Measurements from ENCODE around the gene PPP1R14D. TPM values are rescaled to one million over a fixed set of nuclear protein-coding genes. Genes with fewer than 3 reads are reported as not detected.

Gene PPP1R14D
- total RNA-seq, 1 donor from 2014 or later, result not detected

GRCh38 chr15:40855706-40856234, 27.3 kb upstream of the PPP1R14D start:
- Histone ChIP-seq H3K4me3 (no peak overlapping the region), H3K27ac (no peak overlapping the region), H3K36me3 (no peaks in the 10 kb centered on the region), H3K79me2 (ENCODE audit: low read depth) (no peaks in the 10 kb centered on the region), H3F3A (ENCODE audit: low read depth) (peaks cover 9% of the 10 kb centered on the region), H2AFZ (replicated peaks) (no peak overlapping the region), H3K9me3 (ENCODE audit: low read depth) (no peaks in the 10 kb centered on the region), H3K27me3 (no peaks in the 10 kb centered on the region), H3K4me2 (no peak overlapping the region), H4K20me1 (ENCODE audit: low read depth) (no peaks in the 10 kb centered on the region), H3K4me1 (no peaks in the 10 kb centered on the region), H3K9ac (no peak overlapping the region)
- Mint-ChIP-seq H3K27ac (no peak overlapping the region), H3K36me3 (no peaks in the 10 kb centered on the region), H3K4me3 (no peak overlapping the region), H3K9me3 (no peaks in the 10 kb centered on the region), H3K4me1 (peaks cover 27% of the 10 kb centered on the region), H3K27me3 (ENCODE audit: insufficient read depth, low read depth) (peaks cover 3% of the 10 kb centered on the region)
- TF ChIP-seq CTCF (IDR thresholded peaks at IDR 0.05) (no peak), EZH2 (IDR thresholded peaks at IDR 0.05) (no peak), EZH2phosphoT487 (IDR thresholded peaks at IDR 0.05) (no peak)
- DNase-seq (ENCODE audit: low spot score), result no peak

- Mint-ChIP-seq H3K9me3 (no peaks in the 10 kb centered on the region), H3K27ac (no peak overlapping the region), H3K36me3 (no peaks in the 10 kb centered on the region), H3K4me3 (no peak overlapping the region), H3K27me3 (ENCODE audit: insufficient read depth, low read depth) (peaks cover 3% of the 10 kb centered on the region), H3K4me1 (peaks cover 26% of the 10 kb centered on the region)
- Histone ChIP-seq H3K4me3 (no peak overlapping the region), H3K4me2 (no peak overlapping the region), H3K9me3 (ENCODE audit: low read depth) (no peaks in the 10 kb centered on the region), H3F3A (ENCODE audit: low read depth) (peaks cover 9% of the 10 kb centered on the region), H3K4me1 (no peaks in the 10 kb centered on the region), H2AFZ (replicated peaks) (no peak overlapping the region), H3K79me2 (ENCODE audit: low read depth) (no peaks in the 10 kb centered on the region), H3K36me3 (no peaks in the 10 kb centered on the region), H4K20me1 (ENCODE audit: low read depth) (no peaks in the 10 kb centered on the region), H3K27me3 (no peaks in the 10 kb centered on the region), H3K27ac (no peak overlapping the region), H3K9ac (no peak overlapping the region)
- DNase-seq (ENCODE audit: low spot score), result no peak
- TF ChIP-seq CTCF (IDR thresholded peaks at IDR 0.05), result no peak
- TF ChIP-seq EZH2 (IDR thresholded peaks at IDR 0.05), result no peak
Observed at GRCh38 chr15:40854161-40854560, 25.7 kb upstream of the PPP1R14D start.

GRCh38 chr15:40853241-40853890, 24.9 kb upstream of the PPP1R14D start:
- H4K20me1 ChIP-seq (ENCODE audit: low read depth), result no peaks in the 10 kb centered on the region
- no peaks in the 10 kb centered on the region for H3K36me3 Mint-ChIP-seq
- no peak overlapping the region for H3K27ac ChIP-seq
- H3K4me1 Mint-ChIP-seq, result peaks cover 20% of the 10 kb centered on the region
- no peak overlapping the region for H3K27ac Mint-ChIP-seq
- H3K9ac ChIP-seq, result no peak overlapping the region
- no peak overlapping the region for H2AFZ ChIP-seq (replicated peaks)
- no peaks in the 10 kb centered on the region for H3K79me2 ChIP-seq (ENCODE audit: low read depth)
- DNase-seq (ENCODE audit: low spot score), result no peak
- no peaks in the 10 kb centered on the region for H3K27me3 ChIP-seq
- no peaks in the 10 kb centered on the region for H3K4me1 ChIP-seq
- no peaks in the 10 kb centered on the region for H3K9me3 Mint-ChIP-seq
- no peak overlapping the region for H3K4me2 ChIP-seq
- H3K27me3 Mint-ChIP-seq (ENCODE audit: insufficient read depth, low read depth), result peaks cover 3% of the 10 kb centered on the region
- H3K4me3 Mint-ChIP-seq, result no peak overlapping the region
- peaks cover 3% of the 10 kb centered on the region for H3F3A ChIP-seq (ENCODE audit: low read depth)
- H3K36me3 ChIP-seq, result no peaks in the 10 kb centered on the region
- no peak overlapping the region for H3K4me3 ChIP-seq
- no peaks in the 10 kb centered on the region for H3K9me3 ChIP-seq (ENCODE audit: low read depth)
- TF ChIP-seq CTCF (IDR thresholded peaks at IDR 0.05) (no peak), EZH2phosphoT487 (IDR thresholded peaks at IDR 0.05) (no peak), EZH2 (IDR thresholded peaks at IDR 0.05) (no peak)

Measured in neural progenitor cell (in vitro differentiated cells).